Panc1 (cell line): ENCODE measurements around the gene ARRB2. TPM values are rescaled to one million over a fixed set of nuclear protein-coding genes. Genes with fewer than 3 reads are reported as not detected.

Source experiments
- ATAC-seq: fragments of 200-7000 bp; cut with Tn5 transposase; 2 replicates; pipeline ENCODE4 v1.9.1; 2020; ENCODE audit warnings: mild to moderate bottlenecking, moderate library complexity
- BruUV-seq: library from RNA; stranded (reverse); fragments of 400-500 nt; replicated peaks from 2 replicates; lab custom pipeline; 2021; lab: Mats Ljungman, UMichigan
- CTCF ChIA-PET: fragments of 300-600 bp; sonication (Branson Sonifier 250); formaldehyde crosslinking; loops from one replicate; lab custom pipeline; 2022; ENCODE audit warnings: antibody characterized with exemption; lab: Charles Lee
- POLR2A ChIA-PET: fragments of 300-600 bp; sonication (Branson Sonifier 250); formaldehyde crosslinking; loops from one replicate; lab custom pipeline; 2022; ENCODE audit warnings: antibody characterized with exemption; lab: Charles Lee
- DNase-seq: peaks from one replicate; pipeline ENCODE4 v3.0.0-alpha.2; 2010; ENCODE audit warnings: low read depth, low spot score
- H3K27ac ChIP-seq: 2 replicates; pipeline ENCODE4 v1.5.1; 2011; ENCODE audit warnings: mild to moderate bottlenecking, low read length, inconsistent platforms
- H3K27me3 ChIP-seq: fragments of 200-500 bp; sonication (Bioruptor generic); 2 replicates; pipeline ENCODE4 v1.6.0; 2014; ENCODE audit warnings: low read length, inconsistent platforms; ENCODE audit not compliant: control insufficient read depth, insufficient read depth
- H3K36me3 ChIP-seq: fragments of 200-500 bp; sonication (Bioruptor generic); 2 replicates; pipeline ENCODE4 v1.5.1; 2014; ENCODE audit warnings: inconsistent platforms, mild to moderate bottlenecking, low read length, moderate library complexity; ENCODE audit not compliant: control insufficient read depth, insufficient read depth
- H3K4me1 ChIP-seq: 2 replicates; pipeline ENCODE4 v1.5.1; 2011; ENCODE audit warnings: inconsistent platforms, mild to moderate bottlenecking, low read length, moderate library complexity; ENCODE audit not compliant: control insufficient read depth, insufficient read depth
- H3K4me3 ChIP-seq, 2 experiments: 2 replicates each; pipeline ENCODE4 v1.5.1; 2011 to 2012; ENCODE audit warnings: low read depth in 2 of 2, low read length in 2 of 2, mild to moderate bottlenecking in 2 of 2, inconsistent platforms in 1 of 2, moderate library complexity in 1 of 2
- H3K9me3 ChIP-seq: fragments of 200-500 bp; sonication (Bioruptor generic); 2 replicates; pipeline ENCODE4 v1.5.1; 2014; ENCODE audit warnings: low read depth, mild to moderate bottlenecking, inconsistent platforms, low read length, moderate library complexity; ENCODE audit not compliant: control insufficient read depth, insufficient read depth
- POLR2AphosphoS5 ChIP-seq: IDR thresholded peaks from 2 replicates; pipeline ENCODE4 v1.6.1; 2012; ENCODE audit warnings: mild to moderate bottlenecking, low read depth, low read length, moderate library complexity
- SIN3A ChIP-seq: IDR thresholded peaks from 2 replicates; pipeline ENCODE4 v1.6.1; 2012; ENCODE audit warnings: low read depth, mild to moderate bottlenecking, low read length, moderate library complexity, borderline replicate concordance; ENCODE audit not compliant: insufficient read depth
- TCF7L2 ChIP-seq: IDR thresholded peaks from 2 replicates; pipeline ENCODE4 v1.6.1; 2011; ENCODE audit warnings: mild to moderate bottlenecking, low read depth, low read length, inconsistent platforms
- in situ Hi-C: cut with HindIII; loops from 2 replicates; pipeline ENCODE4 v1.10.0; 2016; ENCODE audit warnings: low sequenced_read_pairs, low pct_unique_long_range_greater_than_20kb
- intact Hi-C: fragments of 100-400 bp; cut with micrococcal nuclease; formaldehyde crosslinking; loops from one replicate; pipeline ENCODE4 v1.10.0; 2022; ENCODE audit not compliant: unreplicated experiment
- total RNA-seq: library from RNA; stranded (reverse); gene quantifications from one replicate; pipeline ENCODE4 v1.2.1, GENCODE V29; 2021; ENCODE audit not compliant: unreplicated experiment
- TF ChIP-seq, protein P1 (sequence below), 2 experiments: IDR thresholded peaks; 2 replicates each; pipeline ENCODE4 v1.6.1; 2011 to 2012; ENCODE audit warnings: low read depth in 2 of 2, control low read depth in 1 of 2, low read length in 1 of 2, mild to moderate bottlenecking in 1 of 2, moderate library complexity in 1 of 2; ENCODE audit not compliant: insufficient read depth in 1 of 2
- TF ChIP-seq, protein P2 (sequence below): fragments of 450-650 bp; IDR thresholded peaks from 2 replicates; pipeline ENCODE4 v1.5.1; 2017; ENCODE audit warnings: mild to moderate bottlenecking

The ARRB2 gene
- total RNA-seq, 1 experiment from 2014 or later: 39.2 TPM

DNA sequence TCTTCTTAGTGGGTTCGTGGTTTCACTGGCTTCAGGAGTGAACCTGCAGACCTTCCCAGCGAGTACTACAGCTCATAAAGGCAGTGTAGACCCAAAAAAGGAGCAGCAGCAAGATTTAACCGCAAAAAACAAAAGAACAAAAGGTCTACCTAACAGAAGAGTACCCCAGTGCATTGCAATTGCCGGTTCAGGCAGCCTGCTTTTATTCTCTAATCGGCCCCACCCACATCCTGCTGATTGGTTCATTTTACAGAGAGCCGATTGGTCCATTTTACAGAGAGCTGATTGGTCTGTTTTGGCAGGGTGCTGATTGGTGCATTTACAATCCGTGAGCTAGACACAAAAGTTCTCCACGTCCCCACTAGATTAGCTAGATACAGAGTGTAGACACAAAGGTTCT is 2.0 kb upstream of the ARRB2 start:
- H3K36me3 ChIP-seq: peaks cover 2% of the 10 kb centered on the region; the same call in 1 of the 2 replicates
- peaks cover 4% of the 10 kb centered on the region for H3K4me1 ChIP-seq
- no peak overlapping the region for H3K27ac ChIP-seq
- ChIA-PET CTCF (no interaction called here), POLR2A (no interaction called here)
- ATAC-seq (no peak), DNase-seq (no peak)
- no peak overlapping the region for H3K4me3 ChIP-seq
- BruUV-seq: no TSS peak
- intact Hi-C loops (no loop called here), in situ Hi-C loops (no loop called here)
- H3K27me3 ChIP-seq: no peaks in the 10 kb centered on the region
- TF ChIP-seq POLR2AphosphoS5 (no peak), SIN3A (no peak), TCF7L2 (no peak)
- TF ChIP-seq, protein P1, sequence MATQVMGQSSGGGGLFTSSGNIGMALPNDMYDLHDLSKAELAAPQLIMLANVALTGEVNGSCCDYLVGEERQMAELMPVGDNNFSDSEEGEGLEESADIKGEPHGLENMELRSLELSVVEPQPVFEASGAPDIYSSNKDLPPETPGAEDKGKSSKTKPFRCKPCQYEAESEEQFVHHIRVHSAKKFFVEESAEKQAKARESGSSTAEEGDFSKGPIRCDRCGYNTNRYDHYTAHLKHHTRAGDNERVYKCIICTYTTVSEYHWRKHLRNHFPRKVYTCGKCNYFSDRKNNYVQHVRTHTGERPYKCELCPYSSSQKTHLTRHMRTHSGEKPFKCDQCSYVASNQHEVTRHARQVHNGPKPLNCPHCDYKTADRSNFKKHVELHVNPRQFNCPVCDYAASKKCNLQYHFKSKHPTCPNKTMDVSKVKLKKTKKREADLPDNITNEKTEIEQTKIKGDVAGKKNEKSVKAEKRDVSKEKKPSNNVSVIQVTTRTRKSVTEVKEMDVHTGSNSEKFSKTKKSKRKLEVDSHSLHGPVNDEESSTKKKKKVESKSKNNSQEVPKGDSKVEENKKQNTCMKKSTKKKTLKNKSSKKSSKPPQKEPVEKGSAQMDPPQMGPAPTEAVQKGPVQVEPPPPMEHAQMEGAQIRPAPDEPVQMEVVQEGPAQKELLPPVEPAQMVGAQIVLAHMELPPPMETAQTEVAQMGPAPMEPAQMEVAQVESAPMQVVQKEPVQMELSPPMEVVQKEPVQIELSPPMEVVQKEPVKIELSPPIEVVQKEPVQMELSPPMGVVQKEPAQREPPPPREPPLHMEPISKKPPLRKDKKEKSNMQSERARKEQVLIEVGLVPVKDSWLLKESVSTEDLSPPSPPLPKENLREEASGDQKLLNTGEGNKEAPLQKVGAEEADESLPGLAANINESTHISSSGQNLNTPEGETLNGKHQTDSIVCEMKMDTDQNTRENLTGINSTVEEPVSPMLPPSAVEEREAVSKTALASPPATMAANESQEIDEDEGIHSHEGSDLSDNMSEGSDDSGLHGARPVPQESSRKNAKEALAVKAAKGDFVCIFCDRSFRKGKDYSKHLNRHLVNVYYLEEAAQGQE (IDR thresholded peaks at IDR 0.05; ENCODE audit: insufficient read depth in 1 of 2, low read depth in 2 of 2, low read length in 1 of 2): no peak
- TF ChIP-seq, protein P2, sequence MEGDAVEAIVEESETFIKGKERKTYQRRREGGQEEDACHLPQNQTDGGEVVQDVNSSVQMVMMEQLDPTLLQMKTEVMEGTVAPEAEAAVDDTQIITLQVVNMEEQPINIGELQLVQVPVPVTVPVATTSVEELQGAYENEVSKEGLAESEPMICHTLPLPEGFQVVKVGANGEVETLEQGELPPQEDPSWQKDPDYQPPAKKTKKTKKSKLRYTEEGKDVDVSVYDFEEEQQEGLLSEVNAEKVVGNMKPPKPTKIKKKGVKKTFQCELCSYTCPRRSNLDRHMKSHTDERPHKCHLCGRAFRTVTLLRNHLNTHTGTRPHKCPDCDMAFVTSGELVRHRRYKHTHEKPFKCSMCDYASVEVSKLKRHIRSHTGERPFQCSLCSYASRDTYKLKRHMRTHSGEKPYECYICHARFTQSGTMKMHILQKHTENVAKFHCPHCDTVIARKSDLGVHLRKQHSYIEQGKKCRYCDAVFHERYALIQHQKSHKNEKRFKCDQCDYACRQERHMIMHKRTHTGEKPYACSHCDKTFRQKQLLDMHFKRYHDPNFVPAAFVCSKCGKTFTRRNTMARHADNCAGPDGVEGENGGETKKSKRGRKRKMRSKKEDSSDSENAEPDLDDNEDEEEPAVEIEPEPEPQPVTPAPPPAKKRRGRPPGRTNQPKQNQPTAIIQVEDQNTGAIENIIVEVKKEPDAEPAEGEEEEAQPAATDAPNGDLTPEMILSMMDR: no peak
- H3K9me3 ChIP-seq: no peaks in the 10 kb centered on the region

DNA sequence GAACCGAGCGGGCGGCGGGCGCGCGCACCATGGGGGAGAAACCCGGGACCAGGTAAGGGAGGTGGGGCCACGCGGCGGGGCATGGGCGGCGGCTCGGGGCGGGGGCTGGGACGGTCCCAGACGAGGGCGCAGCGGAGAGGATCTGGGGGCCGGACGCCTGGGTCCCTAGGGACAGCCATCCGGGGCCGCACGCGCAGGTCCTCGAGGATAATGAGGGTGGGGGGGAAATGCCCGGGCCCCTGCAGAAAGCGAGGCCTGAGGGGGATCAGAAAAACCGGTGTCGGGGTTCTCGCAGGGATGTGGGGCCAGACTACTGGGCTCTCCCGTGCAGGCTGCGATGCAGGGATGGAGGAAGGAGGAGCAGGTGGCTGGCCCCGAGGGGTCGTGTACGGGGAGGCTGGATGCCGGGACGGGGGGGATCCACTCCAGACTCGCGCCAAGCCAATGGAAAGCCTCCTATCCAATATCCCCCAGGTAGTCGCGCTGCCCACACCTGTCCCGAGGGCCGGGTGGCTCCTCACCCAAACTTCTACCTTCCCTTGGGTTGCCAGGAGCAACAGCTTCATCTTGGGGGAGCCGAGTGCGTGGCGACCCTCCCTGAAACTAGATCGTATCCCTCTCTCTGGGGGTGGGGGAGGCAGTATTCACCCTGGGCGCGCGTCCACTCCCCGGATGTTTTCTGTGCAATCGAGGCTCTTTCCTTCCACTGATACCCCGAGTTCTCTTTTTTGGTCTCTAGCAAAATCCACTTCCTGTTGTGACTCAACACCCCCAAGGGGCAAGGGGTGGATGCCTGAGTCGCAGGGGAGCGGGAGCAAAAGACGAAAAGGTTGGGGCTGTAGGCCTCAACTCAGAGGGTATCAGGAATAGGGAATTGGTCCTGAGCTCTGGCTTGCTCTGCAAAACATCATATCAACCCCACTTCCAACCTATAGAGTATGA is 532 bp downstream of the ARRB2 start:
- DNase-seq: no peak
- no TSS peak for BruUV-seq

More for the DNA sequence above, 532 bp downstream of the ARRB2 start:
- Histone ChIP-seq H3K27me3 (no peaks in the 10 kb centered on the region), H3K9me3 (no peaks in the 10 kb centered on the region), H3K36me3 (no peaks in the 10 kb centered on the region), H3K4me1 (peaks cover 4% of the 10 kb centered on the region), H3K27ac (peak overlapping the region; percentile 71), H3K4me3 (peak overlapping the region; percentile 56 to 60)
- TF ChIP-seq POLR2AphosphoS5 (no peak), SIN3A (0 out of 2 replicates have a peak, but pooled peaks have one; percentile 33)
- CTCF ChIA-PET: interaction anchor here (1.0 kb wide), 1 partner anchor 80 kb away, joined by 17 read pairs; no protein-coding TSS in a partner anchor
- POLR2A ChIA-PET: no interaction called here
- intact Hi-C loops (no loop called here), in situ Hi-C loops (no loop called here)
- ATAC-seq: no peak
